ENCODE results near the gene RIPPLY3. TPM values are rescaled to one million over a fixed set of nuclear protein-coding genes. Genes with fewer than 3 reads are reported as not detected.
A peak's percentile ranks its signal among the peaks of the same experiment; 100 is the strongest.

RIPPLY3 gene
- not detected for total RNA-seq

GRCh38 chr21:37006486-37007291 lies at the start of gene RIPPLY3:
Gene RIPPLY3 (plus strand): TSS chr21:37006702. CDS start chr21:37006773, 71 bp downstream.
- no peak for TF ChIP-seq CTCF (IDR thresholded peaks at IDR 0.05)
- Histone ChIP-seq H3K9me3 (no peaks in the 10 kb centered on the region), H3K4me1 (ENCODE audit: control insufficient read depth in 1 of 2, low read depth in 2 of 2) (peaks cover 13 to 15% of the 10 kb centered on the region in 2 donors), H3K36me3 (no peaks in the 10 kb centered on the region), H3K27ac (no peak within 1 kb of the TSS), H3K27me3 (replicated peaks; ENCODE audit: insufficient read depth) (peaks cover 8% of the 10 kb centered on the region), H3K4me3 (peak within 1 kb of the TSS; percentile 68)
- DNase-seq (ENCODE audit: low spot score) (no peak), ATAC-seq (ENCODE audit: insufficient number of reproducible peaks, low FRiP score, low read depth) (no peak)

- no peak for TF ChIP-seq CTCF (IDR thresholded peaks at IDR 0.05)
- peaks cover 16% of the 10 kb centered on the region for H3K36me3 ChIP-seq
- DNase-seq (ENCODE audit: low spot score) (no peak), ATAC-seq (ENCODE audit: insufficient number of reproducible peaks, low FRiP score, low read depth) (no peak)
- H3K9me3 ChIP-seq, result no peaks in the 10 kb centered on the region
- no peak overlapping the region for H3K27ac ChIP-seq
- no peaks in the 10 kb centered on the region for H3K4me1 ChIP-seq (ENCODE audit: control insufficient read depth in 1 of 2, low read depth in 2 of 2)
- H3K4me3 ChIP-seq, result no peak overlapping the region
- no peaks in the 10 kb centered on the region for H3K27me3 ChIP-seq (replicated peaks; ENCODE audit: insufficient read depth)
Observed at GRCh38 chr21:36959020-36959835, 47.3 kb upstream of the RIPPLY3 start.

GRCh38 chr21:36960676-36961284 lies 45.7 kb upstream of the RIPPLY3 start:
- Histone ChIP-seq H3K4me1 (ENCODE audit: control insufficient read depth in 1 of 2, low read depth in 2 of 2) (peaks cover 5 to 8% of the 10 kb centered on the region in 2 donors), H3K9me3 (no peaks in the 10 kb centered on the region), H3K27me3 (replicated peaks; ENCODE audit: insufficient read depth) (no peaks in the 10 kb centered on the region), H3K36me3 (peaks cover 8% of the 10 kb centered on the region), H3K4me3 (no peak overlapping the region), H3K27ac (no peak overlapping the region)
- no peak for ATAC-seq (ENCODE audit: insufficient number of reproducible peaks, low FRiP score, low read depth)
- TF ChIP-seq CTCF (IDR thresholded peaks at IDR 0.05), result no peak
- no peak for DNase-seq (ENCODE audit: low spot score)

- H3K4me1 ChIP-seq (ENCODE audit: control insufficient read depth in 1 of 2, low read depth in 2 of 2), result peaks cover 5 to 15% of the 10 kb centered on the region in 2 donors
- H3K9me3 ChIP-seq, result no peaks in the 10 kb centered on the region
- ATAC-seq (ENCODE audit: insufficient number of reproducible peaks, low FRiP score, low read depth) (no peak), DNase-seq (ENCODE audit: low spot score) (no peak)
- H3K4me3 ChIP-seq, result no peak overlapping the region
- H3K27ac ChIP-seq, result no peak overlapping the region
- TF ChIP-seq CTCF (IDR thresholded peaks at IDR 0.05), result no peak
- no peaks in the 10 kb centered on the region for H3K27me3 ChIP-seq (replicated peaks; ENCODE audit: insufficient read depth)
- peaks cover 8% of the 10 kb centered on the region for H3K36me3 ChIP-seq
Observed at GRCh38 chr21:36962098-36962780, 44.3 kb upstream of the RIPPLY3 start.

All from thoracic aorta (tissue), 2 donors.